GM21367 (cell line): ENCODE results near the gene ING5.
"Not testable (repeated sequence)": the region's sequence is repeated elsewhere in the genome, so short reads cannot be mapped to it uniquely, and the experiment has no call there.

Experiments
- ATAC-seq: cut with Tn5 transposase; IDR thresholded peaks from one replicate; pipeline ENCODE4 v1.9.1; 2021; ENCODE audit not compliant: unreplicated experiment

The ING5 gene

GRCh38 chr2:241703032-241703604, 1.3 kb downstream of the ING5 start:
- ATAC-seq: no peak

- ATAC-seq: no peak
Measured at GRCh38 chr2:241706537-241706936, 4.7 kb downstream of the ING5 start.

- ATAC-seq: no peak
Measured at GRCh38 chr2:241708879-241709278, 7.0 kb downstream of the ING5 start.

- ATAC-seq: no peak
Measured at GRCh38 chr2:241719093-241719492, 17.3 kb downstream of the ING5 start.

GRCh38 chr2:241720099-241720498, 18.3 kb downstream of the ING5 start:
- ATAC-seq: no peak

- no peak for ATAC-seq
Measured at GRCh38 chr2:241720560-241720959, 18.7 kb downstream of the ING5 start.

- no peak for ATAC-seq
Measured at GRCh38 chr2:241721852-241722251, 20.0 kb downstream of the ING5 start.

- no peak for ATAC-seq
Measured at GRCh38 chr2:241722896-241723454, 21.1 kb downstream of the ING5 start.

- ATAC-seq: no peak
Measured at GRCh38 chr2:241724259-241724974, 22.6 kb downstream of the ING5 start.

GRCh38 chr2:241724975-241725870, 23.4 kb downstream of the ING5 start:
- ATAC-seq: no peak

GRCh38 chr2:241726459-241726858, 24.6 kb downstream of the ING5 start:
- ATAC-seq: no peak

GRCh38 chr2:241728000-241728399, 26.2 kb downstream of the ING5 start:
- no peak for ATAC-seq

GRCh38 chr2:241728627-241729026, 26.8 kb downstream of the ING5 start:
- no peak for ATAC-seq

- no peak for ATAC-seq
Measured at GRCh38 chr2:241729868-241730267, 28.0 kb downstream of the ING5 start.

GRCh38 chr2:241730671-241731293, 28.9 kb downstream of the ING5 start:
- ATAC-seq: no peak

- not testable (repeated sequence) for ATAC-seq
Measured at GRCh38 chr2:241732513-241733186, 30.8 kb downstream of the ING5 start.

- ATAC-seq: no peak
Measured at GRCh38 chr2:241733391-241734207, 31.8 kb downstream of the ING5 start.

- peak; percentile 28 for ATAC-seq
Measured at GRCh38 chr2:241734208-241734466, 32.3 kb downstream of the ING5 start.

- ATAC-seq: peak; percentile 77
Measured at GRCh38 chr2:241734467-241735208, 32.8 kb downstream of the ING5 start, which contains the start of gene D2HGDH. D2HGDH (plus strand) TSS chr2:241734630; CDS start chr2:241735225, 595 bp downstream.
